GM21447 (cell line): ENCODE data around the gene HSD17B2.

Experiments
- ATAC-seq: cut with Tn5 transposase; IDR thresholded peaks from one replicate; pipeline ENCODE4 v1.9.1; 2021; ENCODE audit not compliant: unreplicated experiment

The HSD17B2 gene

DNA sequence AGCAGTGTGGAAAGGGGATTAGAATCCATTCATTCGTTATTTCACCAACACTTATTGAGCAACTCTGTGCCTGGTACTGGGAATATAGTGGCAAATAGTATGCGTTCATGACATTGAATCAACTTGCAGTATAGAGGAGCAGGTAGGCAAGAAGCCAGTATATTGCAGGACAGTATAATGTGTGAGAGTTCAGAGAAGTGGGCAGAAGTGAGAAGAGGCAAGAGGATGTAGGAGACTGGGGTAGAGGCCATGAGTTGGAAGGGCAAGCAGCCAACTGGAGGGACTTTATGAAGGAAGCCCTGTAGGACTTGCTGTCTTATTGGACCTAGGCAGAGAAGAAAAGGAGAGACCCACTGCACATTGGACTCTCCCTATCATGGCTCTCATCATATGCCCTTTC lies 12.3 kb downstream of the HSD17B2 start:
- no peak for ATAC-seq

DNA sequence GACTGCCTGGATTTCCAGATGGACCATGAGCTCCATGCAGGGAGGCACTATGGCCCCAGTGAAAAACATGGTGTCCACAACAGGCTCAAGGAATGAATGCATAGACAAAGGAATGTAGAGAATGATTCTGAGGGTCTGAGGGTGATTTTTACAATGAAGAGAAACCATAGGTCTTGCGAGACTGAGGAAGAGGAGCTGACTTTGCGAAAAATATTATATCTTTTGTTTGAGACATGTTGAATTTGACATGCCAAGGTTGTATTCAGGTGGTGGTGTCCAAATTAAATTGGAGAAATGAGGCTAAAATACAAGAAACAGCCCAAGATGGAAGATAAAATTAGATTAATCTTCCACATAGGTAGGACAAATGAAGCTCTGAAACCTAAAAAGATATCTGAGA lies 12.7 kb downstream of the HSD17B2 start:
- no peak for ATAC-seq

DNA sequence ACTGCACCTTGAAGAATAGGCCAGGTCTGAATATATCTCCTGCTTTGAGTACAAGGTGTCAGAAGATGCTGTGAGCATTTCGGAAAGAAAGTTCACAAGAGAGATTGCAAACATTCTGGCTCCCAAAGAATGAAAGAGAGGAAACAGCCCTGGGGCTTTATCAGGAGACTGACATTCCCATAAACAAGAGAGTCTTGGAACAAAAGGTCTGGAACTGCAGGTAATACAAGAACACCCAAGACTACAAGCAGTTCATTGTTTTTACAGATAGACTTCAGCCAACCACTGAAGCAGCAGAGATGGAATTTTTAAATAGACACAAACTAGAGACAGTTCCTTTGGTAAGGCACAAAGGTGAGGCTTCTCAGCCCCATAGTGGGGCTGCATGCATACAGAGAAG lies 14.4 kb downstream of the HSD17B2 start:
- no peak for ATAC-seq

DNA sequence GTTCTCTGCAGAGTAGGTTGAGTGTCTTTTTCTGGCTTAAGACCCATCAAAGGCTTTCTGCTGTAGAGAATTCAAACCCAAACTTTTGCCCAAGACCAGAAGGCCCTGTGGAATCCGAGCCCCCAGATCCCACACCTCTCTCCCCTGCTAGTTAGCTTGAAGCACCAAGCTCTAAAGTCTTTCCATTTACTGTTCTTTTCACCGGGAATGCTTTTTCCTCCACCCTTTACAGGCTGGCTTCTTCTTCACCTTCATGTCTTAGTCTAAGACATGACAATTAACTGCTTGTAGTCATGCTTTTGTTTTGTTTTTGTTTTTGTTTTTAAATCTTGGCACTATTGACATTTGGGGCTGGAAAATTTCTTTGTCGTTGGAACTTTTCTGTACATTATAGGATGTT lies 15.5 kb downstream of the HSD17B2 start:
- no peak for ATAC-seq

DNA sequence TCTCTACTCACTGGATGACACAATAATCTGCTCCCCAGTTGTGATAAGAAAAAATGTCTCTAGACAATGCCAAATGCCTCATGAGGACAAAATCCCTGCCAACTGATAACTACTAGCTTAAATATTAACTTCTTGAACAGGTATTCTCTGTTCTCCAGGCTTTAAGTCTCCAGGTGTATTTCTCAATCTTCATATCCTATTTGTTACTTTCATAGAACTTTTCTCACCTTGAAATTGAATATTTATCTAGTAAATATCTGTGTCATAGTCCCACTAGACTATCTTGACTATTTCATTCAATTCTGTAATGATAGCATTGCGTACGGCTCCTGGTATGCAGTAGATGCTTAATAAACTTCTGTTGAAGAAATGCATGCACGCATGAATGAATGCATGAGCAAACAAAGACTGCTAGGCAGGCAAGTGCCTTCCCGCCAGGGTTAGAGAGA lies 15.9 kb downstream of the HSD17B2 start:
- no peak for ATAC-seq

DNA sequence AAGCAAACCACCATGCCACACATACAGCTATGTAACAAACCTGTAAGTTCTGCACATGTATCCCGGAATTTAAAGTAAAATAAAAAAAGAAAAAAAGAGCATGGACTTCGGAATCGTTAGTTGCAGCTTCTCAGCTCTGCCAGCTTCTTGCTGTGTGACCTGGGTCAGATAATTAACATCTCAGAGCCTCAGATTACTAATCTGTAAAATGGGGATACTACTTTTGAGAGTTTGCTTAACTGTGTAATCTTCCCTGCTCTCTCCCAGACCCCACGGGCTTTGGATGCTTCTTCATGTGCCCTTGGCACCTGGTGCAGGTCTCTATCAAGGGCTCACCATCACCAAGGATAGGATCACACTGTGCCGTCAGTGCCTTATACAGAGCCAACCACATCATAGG lies 16.6 kb downstream of the HSD17B2 start:
- no peak for ATAC-seq

DNA sequence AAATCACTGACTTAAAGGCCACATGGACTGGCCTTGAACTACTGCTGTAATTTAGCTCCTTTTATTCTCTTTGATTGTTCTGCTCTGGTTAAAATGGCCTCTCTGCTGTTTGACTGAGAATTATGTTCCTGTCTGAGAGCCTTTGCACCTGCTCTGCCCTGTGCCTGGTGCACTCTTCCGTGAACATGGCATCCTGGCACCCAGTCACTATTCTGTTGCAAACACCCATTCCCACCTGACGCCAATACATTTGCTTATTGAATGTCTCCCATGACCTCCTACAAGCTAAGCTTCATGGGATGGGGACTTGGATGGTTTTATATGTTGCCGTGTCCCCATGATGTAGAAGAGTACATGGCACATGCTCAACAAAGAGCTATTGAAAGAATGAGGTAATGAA lies 20.1 kb downstream of the HSD17B2 start:
- ATAC-seq: no peak

DNA sequence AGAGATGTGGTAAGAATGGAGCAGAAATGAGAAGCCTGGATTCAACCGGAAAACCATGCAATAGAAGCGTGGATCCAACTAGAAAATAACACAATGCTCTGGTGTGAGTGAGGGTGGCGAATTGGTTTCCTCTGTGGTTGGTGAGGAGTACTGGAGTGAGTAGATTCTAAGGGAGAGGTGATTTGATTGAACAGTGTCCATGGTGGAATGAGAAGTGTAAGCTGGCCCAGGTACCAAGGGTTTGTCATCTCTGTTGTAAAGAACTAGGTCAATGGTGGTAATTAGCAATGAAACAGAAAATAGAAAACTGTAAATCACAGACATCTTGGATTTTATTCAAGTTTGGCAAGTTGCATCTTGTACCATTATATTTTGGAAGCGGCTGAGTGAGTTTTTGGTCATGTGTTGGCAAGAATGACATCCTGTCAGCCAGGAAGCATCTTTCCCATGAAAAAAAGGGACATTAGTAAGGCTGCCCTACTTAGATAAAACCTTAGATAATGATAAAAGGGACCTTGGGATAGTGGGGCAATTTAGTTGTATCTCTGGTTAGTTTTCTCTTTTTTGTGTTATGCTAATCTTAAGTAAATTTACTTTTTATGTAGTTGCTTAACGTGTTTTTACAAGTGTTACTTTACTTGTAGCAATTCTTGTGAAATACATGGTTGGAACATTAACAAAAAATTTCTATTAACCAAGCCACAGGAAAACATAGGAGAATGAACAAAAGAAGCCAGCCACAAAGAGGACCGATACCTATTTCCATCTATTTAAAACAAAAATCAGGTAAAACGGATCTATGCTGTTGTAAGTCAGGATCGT lies 20.9 kb downstream of the HSD17B2 start:
- ATAC-seq: no peak

DNA sequence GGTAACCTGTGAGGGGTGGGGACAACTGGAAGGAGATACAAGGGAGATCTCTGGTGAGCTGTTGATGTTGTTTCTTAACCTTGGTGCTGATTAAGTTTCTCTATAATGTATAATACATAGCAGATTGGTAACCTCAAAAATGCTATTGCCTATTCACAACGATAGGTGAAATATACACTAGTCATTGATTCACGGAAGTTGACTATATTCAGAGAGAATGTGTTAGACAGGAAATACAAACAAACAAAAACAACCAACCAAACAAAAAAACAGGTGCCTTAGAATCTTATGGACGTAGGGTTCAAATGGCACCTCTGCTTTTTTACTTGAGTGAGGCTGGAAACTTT lies 21.5 kb downstream of the HSD17B2 start:
- no peak for ATAC-seq

DNA sequence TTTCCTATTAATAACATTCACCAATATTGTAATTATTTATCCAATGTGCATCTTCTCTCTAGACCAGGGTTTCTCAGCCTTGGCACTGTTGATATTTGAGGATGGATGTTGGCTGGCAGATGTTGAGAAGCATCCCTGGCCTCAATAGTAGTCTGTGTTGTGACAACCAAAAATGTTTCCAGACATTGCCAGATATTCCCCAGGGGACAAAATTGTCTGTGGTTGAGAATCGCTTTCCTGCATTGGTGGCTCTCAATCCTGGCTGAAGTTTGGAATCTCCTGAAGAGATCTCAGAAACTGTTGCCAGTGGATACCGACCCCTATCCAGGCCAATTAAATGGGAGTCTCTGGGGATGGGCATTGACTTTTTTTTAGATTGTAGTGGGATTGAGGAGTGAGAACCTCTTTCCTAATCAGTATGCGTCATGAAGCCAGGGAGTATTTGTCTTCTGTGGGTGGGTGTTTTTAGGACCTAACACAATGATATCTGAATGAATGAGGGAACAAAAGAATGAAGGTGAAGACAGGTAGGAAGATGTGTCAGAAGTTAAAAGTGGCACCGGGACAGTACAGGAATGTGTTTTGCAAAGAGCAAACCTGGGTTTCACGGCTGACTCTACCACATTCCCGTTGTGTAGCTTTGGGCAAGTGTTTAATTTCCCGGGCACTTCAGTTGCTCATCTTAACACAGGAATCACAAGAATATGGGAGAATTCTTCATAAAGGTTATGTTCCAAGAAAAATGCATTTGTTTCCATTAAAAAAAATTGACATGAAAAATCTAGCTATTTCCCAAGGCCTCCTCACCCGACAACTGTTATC lies 24.3 kb downstream of the HSD17B2 start:
- no peak for ATAC-seq

DNA sequence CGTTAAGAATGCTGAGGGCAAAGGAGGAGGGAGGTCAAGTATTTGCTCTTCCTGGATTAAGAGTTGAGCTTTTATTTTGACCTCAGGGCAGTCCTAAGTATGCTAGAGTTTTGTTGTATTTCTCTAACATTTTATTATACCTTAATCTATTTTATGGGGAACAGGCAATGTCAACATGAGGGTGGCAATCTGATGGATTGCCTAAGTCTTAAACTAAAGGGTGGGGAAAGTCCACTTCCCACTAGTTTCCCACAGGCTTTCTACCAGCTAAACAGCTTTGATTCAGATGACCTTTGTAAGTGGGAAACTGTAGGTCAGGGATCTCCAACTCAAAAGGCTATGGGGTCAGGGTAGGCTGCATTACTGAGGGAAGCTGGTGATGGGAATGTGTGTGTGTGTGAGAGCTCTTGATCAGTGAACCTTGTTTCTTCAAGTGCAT lies 24.9 kb downstream of the HSD17B2 start:
- ATAC-seq: no peak

DNA sequence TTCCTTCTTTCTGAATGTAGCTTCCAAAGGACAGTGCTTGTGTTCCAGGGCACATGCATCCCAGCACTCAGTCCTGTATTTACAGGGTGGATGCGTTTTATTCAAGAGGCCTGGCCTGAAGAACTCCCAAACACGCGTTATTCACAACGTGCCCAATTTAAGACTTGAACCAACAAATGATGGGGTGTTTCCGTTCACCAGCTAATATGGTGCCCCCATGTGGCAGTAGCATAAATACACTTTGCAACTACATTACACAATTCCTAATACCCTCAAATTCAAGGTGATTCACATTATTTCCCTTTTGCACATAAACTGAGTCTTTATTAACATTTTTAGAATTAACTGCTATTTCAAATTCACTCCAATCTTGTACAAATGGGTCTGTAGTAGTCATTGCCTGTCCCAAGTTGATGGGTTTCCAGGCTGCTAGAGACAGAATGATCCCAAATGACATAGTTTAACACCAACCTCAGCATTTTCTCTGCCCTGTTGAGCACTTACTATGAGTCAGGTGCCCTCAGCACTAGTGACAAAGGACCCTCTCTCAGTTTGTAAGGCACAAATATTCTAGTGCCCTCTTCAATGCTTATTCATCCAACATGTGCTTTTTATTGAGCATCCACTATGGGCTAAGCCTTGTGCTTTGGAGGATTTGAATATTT lies 26.9 kb downstream of the HSD17B2 start:
- ATAC-seq: no peak

DNA sequence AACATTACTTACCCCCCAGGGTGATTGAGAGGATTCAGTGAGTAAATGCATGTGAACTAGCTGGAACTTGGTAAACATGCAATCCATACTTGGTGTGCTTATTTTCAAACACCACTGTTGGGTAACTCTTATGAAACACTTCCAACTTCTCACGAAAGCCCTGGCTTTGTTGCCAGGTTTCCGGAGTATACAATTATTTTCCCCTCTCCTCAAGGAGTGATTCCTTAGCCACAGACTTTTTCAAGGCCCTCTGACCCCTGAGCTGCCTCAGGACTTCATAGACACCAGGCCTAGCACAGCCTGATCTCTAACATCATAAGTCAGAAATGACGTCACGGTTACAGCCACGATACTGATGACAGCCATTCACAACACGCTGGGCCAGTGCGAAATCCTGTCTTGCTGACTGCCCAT lies 27.6 kb downstream of the HSD17B2 start:
- no peak for ATAC-seq

DNA sequence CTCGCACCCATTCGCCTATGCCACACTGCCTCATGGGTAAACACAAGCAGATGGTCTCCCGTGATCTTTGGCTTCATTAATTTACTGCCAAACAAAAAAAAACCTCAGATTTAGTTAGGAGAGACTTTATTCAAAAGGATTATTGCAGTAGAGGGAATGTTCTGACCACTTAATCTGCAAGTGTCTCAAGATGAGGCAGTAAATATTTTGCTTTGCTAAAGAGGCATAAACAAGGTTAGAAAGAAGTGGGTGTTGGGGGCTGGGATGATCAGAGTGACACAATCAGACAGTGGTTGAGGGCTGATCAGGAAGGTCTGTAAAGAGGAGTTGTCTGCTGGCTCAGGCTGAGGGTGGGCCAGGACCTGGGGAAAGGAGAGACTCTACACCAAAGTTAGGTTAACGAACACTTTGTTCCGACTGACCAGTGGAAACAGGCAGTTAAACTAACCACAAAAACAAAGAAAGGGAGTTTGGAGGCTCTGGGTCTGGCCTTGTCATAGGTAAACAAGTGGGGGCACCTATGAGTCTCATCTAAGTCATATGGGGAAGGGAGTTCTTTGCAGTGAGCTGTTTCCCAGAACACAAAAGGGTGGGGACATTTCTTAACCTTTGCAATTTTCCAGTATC lies 28.5 kb downstream of the HSD17B2 start:
- ATAC-seq: no peak

DNA sequence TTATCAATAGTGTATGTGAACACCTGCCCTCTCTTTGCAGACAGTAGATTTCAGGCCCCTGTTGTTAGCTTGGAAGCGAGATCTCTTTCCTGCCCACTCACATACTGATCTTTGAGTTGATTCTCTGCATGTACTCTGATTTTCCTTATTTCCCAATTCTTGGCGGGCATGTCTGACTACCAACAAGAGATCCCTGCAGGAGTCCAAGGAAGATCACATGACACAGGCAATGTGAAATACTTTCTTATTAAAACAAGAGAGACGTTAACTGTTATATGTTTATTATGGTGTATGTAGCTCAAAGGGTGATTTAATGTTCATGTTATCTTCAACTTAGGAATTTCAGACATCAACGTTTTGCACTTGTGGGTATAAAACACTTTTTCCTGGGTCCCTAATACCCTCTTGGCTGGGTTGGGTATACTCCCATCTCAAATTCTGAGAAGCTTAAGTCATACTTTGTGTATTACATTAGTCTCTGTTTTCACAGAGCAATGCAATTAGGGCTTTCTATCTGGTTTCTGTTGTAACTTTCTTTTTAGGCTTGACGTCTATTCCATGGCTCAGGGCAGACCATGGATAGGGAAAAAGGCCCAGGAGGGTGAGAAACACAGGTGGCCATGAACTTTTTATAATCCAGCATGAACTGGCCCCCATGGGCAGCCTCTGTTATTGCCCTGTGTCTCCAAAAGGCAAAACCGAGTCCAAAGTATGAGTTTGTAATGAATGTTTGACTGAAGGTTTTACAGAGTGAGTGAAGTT lies 32.2 kb downstream of the HSD17B2 start:
- no peak for ATAC-seq

DNA sequence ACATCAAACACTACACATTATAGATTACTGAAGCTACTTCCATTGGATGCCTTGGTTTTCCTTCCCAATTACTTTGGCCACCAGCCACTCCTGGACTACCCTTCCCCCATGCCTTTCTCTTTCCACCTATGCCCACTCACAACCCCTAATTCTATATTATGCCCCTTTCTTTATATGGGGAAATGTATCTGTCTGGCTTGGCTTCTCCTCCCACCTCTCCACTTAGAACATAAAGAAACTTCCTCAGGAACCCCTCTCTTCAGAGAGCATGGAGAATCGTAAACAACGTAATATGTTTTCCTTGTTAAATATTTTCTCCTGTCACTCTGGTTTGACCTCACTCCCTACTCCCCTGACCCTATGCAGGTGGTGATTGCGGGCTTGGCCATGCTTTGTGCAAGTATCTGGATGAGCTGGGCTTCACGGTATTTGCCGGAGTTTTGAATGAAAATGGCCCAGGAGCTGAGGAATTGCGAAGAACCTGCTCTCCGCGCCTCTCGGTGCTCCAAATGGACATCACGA lies 32.8 kb downstream of the HSD17B2 start:
- no peak for ATAC-seq

DNA sequence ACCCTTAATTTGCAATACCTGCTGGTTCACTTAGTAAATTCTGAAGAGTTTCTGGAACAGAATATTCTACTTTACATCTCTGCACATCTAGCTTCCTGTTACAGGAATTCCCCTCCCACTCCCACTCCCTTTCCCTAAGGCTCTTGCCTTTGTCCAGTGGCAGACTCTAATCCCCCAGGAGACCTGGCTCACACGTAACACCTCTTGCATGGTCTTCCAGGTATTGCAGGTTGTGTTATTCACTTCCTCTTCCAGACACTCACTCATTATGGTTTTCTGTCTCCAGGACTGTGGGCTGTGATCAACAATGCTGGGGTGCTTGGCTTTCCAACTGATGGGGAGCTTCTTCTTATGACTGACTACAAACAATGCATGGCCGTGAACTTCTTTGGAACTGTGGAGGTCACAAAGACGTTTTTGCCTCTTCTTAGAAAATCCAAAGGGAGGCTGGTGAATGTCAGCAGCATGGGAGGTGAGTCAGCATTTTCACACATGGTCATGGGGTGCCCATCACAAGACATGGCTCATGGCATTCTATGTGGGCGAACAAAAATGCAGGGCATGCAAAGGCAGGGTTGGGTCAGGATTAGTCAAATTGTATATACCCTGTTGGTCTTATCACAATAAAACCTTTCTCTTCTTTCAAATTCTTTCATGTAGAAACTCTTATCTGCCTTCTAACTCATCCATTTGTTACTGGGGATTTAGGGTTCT lies 35.8 kb downstream of the HSD17B2 start:
- no peak for ATAC-seq

DNA sequence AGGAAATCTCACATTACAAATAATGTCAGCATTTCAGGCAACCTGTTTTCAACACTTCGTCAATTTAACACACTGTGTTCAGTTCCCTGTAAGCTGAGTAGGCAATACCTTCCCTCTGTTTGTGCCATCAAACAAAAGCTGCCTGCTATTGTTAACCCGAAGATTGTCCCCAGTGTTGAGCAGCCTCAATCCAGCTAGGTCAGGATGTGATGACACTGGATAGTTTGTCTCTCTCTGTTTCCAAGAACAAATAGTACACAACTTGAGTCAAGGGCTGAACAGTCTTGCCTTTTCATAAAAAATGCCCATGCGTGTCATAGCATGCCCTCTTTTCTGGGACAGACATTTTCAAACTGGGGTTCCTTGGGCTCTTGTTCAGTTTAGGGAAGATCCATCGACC lies 36.4 kb downstream of the HSD17B2 start:
- no peak for ATAC-seq

DNA sequence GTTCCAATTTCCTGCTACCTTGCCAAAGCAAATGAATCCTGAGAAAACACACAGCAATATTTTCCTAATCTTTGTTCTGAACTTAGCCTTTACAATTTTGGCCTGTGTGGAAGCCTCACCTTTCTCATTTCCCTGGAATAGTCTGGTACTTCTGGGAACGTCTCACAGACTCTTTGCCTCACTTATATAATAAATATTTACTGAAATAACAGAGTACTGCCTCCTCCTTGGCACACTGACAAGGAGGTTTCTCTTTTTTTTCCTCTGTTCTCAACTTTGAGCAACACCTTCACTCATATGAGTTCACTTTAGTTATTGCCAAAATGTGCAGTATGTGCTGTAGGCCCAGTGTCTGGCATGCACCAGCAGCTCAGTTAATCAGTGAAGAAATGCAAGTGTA lies 37.3 kb downstream of the HSD17B2 start:
- ATAC-seq: no peak
